Activated naive CD4-positive, alpha-beta T cell treated with Interleukin-2 at 50 U/mL for 16 hours (primary cell): ENCODE data around the gene HNRNPA3.
"Not testable (repeated sequence)": the region's sequence is repeated elsewhere in the genome, so short reads cannot be mapped to it uniquely, and the experiment has no call there.

ENCODE experiments used
- DNase-seq: peaks from one replicate; pipeline ENCODE4 v3.0.0-alpha.2; 2020

Gene HNRNPA3

GRCh38 chr2:177257471-177257870 is 44.9 kb downstream of the HNRNPA3 start:
- no peak for DNase-seq

GRCh38 chr2:177258059-177258458 is 45.5 kb downstream of the HNRNPA3 start:
- DNase-seq, result no peak

DNA sequence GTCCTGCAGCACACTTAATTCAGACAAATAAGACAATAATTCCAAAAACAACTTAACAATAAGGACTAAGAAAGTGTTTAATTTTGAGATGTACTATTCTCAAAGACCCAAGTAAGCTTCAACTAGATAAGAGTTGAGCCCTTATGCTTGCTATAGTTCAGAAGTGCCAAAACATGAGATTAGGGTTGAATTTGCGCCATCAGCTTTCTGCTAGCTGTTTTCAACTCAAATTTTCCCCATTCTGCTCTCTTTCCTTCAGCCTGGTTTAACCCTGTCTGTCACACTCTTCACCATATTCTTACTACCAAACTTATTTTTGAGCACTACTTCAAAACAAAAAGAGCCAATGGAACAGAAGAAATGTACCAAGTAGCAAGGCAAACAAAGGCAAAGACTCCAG is 47.8 kb downstream of the HNRNPA3 start:
- no peak for DNase-seq

DNA sequence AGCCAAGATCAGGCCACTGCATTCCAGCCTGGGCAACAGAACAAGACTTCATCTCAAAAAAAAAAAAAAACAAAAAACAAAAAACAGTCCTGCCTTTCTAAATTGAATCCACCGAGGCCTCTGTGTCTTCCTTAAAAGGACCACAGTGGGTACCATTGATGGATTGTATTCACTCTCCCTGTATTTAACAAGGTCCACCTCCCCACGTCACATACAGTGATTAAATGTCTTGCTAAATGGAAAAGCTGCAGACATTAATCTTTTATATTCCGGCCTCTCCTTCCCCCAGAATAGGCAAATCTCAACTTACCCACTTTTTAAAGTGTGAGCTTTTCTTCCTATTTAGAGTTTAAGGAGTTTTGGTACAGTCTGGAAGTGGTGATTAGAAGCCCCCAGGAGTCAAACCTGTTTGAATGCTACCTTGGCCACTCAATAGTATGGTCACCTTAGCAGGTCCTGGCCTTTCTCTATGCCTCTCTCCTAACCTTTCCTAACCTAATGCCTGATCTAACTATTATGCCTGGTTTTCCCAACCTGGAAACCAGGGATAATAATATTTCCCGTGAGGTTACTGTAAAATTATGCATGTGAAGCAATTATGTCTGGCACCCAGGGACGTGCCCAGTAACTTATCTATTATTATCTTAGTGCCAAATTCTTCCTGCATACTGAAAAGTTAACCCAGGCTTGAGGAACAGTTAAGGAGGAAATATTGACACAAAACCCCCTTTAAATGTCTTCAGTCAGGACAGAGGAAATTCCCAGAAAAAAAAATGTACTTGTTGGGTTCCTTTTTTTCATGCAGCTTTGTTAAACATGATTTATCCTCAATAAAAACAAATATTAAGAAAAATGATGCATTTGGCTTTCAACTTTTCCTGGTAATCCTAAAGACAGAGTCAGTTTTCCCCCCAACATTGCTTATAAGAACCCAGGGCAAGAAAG is 48.8 kb downstream of the HNRNPA3 start:
- DNase-seq, result no peak

DNA sequence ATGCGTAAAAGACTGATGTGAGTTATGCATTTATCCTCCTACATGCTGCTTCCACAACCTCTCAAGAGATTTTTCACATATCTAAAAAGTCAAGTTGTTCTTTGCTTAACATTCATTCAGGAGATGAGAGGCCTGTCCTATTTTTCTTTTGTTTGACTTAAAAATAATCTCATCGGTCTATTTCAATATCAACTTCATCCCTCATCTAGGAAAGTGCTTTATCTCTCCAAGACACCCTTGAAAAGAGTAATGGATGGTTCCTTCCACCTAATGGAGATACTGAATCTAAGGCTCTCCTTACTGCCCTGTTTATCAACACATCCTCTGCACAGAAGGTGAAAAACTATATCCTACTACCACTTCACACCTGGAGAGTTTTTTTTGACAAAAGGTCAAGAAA is 49.5 kb downstream of the HNRNPA3 start:
- no peak for DNase-seq

DNA sequence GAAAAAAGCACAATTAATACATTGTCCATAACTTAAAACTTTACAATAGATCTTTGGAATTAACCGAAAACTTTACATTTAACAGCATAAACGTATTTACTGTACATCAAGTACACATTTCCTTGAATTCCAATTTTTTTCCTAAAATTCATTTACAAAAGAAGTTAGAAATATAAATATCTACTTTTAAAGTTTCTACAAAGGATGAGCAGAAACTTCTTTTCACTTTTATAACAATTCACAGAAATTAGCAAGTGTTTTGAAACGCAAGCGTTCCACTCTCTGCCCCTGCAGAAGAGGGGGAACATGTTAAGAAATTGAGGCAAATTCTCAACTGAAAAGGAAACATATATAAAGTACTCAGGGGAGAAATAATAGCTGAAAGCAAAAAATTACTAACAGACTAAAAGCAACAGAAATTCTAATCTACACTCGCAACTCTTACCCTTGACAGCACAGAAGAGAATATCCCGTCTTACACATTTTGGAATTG is 50.4 kb downstream of the HNRNPA3 start:
- DNase-seq, result no peak

DNA sequence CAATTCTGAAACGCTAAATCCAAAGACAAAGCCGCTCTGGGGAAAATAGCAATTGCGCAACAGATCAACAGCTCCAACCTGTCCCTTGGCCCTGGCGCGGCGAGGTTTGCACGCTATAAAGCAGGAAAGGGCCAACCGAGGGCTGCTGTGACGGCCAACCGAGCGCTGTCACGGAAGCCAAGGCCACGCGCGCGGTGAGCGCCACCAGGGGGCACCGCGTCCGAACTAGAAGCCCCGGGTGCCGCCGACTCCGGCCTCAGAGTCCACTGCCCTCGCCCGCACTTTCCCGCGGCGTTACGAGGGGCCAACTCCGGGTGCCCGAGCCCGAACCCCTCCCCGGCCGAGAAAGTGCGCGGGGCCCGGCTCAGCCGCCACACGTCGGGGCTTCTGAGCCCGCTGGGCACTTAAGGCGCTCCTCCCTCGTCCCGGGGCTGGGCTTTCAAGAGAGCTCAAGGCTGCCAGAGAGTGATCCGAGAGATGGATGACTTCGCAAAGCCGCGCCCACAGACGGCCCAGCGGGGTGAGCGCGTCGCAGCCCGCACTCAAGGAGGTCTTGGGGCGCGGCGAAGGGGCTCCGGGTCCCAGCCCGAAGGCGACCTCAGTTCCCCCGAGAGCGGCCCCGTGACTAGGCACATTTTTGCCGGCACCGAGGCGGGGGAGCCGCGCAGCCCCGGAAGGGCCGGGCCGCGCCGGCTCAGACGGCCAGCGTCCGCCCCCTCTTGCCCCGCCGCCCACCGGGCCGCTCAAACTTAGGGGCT is 51.0 kb downstream of the HNRNPA3 start:
- DNase-seq, result peak; percentile 95

DNA sequence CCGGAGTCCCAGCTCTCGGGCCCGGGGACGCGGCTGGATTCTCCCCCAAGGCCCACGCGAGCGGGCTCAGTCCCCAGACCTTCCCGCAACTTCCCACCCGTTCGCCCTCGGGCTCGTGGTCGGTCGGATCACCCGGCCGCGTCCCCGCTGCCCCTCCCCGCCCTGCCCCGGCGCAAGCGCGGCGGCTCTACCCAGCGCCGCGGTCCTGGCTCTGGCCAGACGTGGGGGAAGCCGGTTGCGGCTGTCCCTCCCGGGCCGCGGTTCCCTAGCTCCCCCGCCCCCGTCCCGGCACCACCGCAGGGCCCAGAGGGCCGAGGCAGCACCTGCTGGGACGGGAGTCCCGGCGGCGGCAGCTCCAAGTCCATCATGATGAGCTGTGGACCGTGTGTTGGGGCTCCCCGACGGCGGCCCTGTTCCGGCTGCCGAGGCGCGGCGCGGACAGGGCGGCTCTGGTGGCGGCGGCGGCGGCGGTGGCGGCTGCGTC is 51.7 kb downstream of the HNRNPA3 start:
- DNase-seq, result no peak

DNA sequence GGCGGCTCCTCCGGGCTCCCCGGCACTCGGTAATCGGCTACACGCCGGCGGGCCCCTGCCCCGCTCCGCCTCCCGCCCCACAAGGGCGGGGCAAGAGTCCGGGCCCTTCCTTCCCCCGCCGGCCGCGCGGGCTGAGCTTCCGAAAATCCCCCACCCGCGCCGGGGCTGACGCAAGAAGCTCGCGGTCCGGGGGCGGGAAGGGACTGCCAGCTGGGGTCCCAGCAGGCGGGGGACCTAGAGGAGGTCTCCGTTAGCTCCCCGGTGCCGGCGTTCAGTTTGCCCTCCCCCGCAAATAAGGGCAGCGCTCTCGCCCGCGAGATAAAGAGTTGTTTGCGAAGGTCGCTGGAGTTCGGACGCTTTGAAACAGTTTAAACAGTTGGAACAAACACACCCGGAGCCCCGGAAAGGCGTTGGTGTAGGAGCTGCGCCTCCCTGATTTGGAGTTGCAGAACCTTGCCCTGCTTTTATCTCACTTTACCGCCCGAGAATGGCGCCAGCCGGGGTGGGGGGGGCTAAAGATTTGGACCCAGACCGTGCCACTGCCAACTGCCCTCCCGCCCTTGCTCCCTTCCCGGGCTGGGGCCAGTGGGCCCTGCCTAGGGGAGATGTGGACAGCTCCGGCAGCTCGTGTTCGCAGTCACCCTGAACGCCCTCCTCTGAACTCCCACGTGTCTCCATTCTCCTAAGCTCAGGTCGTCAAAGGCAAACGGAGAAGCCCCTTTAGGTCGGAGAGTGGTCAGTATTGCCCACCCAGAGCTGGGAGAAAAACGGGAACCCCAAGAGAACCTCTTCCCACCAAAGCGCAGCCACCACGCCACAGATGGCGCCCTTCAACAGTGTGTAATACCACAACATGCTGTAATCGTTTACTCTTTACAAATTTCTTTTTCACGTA is 52.3 kb downstream of the HNRNPA3 start, which contains the start of gene NFE2L2:
NFE2L2 (minus strand) TSS at position 35 of the 895 bp plus-strand sequence. CDS start 151 bp downstream, outside the sequence.
- peak; percentile 97 for DNase-seq

DNA sequence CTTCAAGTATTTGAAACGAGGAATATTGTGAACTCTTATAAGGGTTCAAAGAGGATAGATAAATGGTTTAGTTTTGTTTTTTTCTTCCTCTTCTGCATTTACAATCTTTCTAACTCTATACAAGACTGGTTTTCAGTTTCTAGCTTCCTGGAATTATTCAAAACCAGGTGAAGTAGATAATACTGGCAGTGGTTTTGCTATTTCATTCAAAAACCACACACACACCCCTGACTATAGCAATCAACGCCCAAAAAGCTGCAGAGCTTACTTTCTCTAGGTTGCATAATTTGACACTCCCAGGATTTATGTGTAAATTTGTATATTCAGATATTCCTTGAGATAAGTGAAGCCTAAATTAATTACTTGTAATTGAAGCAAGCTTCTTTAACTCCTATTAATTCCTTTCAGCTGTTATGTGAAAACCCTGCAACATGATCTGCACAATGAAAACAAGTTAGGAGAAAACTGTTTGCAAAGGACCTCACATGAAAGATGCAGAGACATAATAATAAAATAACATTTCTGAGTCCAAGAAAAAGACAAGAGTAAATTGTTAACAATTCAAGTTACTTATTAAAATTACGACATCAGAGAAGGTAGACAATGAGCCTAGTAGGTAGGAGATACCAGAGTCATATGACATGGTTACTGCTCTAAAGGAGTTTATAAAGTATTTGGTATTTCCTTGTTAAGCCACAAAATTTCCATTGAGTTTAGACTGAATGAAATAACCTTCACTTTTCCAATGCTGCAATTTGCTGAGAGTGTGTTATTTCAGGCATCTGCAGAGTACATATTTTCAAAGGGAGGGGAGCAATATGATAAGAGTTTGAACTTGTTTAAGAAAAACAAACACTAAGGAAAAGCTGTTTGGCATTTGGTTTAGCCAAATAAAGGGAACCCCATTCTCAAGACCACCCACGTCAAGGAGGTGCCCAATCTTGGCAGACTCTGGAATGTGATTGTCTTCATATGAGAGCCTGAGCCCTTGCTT is 53.5 kb downstream of the HNRNPA3 start:
- DNase-seq, result no peak

DNA sequence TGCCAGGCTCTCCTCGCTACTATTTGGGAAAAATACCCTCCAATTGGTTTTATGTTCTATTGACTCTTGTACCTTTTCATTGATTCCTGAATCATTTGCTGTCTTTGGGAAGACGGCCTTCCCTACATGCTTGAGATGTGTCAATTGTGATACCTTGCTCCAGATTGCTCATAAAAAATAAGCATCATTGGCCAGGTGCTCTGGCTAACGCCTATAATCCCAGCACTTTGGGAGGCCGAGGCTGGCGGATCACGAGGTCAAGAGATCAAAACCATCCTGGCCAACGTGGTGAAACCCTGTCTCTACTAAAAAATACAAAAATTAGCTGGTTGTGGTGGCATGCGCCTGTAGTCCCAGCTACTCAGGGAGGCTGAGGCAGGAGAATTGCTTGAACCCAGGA is 54.4 kb downstream of the HNRNPA3 start:
- DNase-seq, result not testable (repeated sequence)

DNA sequence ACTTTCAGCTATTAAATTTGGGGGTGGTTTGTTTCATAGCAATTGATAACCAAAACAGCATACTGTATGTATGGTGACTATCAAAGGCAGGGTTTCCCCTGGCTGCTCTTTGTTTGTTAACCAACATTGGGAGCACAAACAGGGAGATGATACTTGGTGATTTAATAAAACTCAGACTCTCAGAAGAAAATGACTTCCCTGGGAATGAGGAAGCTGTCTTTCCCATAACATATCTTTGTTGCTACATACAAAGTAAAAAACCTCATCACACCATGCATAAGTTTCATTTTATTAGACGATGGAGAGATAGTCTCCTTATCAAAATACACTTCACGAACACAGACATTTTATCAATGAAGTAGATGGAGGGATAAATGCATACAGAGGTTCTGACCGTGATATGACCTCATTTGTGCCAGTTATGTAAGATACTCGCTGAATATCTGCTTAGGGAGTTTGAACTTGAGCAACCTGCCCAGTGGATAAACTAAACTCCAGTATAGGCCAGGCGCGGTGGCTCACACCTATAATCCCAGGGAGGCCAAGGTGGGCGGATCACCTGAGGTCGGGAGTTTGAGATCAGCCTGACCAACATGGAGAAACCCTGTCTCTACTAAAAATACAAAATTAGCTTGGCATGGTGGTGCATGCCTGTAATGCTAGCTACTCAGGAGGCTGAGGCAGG is 55.7 kb downstream of the HNRNPA3 start:
- DNase-seq, result no peak

DNA sequence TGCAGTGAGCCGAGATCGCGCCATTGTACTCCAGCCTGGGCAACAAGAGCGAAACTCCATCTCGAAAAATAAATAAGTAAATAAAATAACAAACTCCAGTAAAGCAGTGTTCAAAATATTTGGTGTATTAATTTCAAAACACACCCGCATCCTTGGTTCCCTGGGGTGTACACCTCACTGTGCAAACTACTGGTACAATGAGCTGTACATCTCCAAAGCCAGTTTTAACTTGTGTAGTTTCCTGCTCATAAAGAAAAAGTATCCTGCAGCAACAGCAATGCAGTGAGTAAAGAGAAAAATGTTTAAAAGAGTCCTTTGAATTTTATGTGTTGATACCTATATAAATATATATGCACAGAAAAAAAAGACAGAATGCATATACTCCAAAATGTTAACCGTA is 56.3 kb downstream of the HNRNPA3 start:
- no peak for DNase-seq

DNA sequence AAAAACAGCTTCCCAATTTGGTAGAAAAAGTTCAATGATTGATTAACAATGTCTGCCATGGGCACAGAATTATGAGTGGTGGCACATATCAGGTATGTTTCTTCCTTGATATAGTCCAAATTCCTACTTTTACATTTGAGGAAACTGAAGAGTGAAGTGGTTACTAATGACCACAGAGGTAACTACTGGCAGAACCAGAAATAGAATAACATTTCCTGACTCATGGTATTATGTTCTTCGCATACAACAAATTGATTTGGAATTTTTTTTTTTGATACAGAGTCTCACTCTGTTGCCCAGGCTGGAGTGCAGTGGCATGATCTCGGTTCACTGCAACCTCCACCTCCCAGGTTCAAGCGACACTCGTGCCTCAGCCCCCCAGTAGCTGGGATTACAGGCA is 57.9 kb downstream of the HNRNPA3 start:
- no peak for DNase-seq

- no peak for DNase-seq
These were observed 59.5 kb downstream of the HNRNPA3 start for GRCh38 chr2:177271981-177272666.

- no peak for DNase-seq
These were observed 60.2 kb downstream of the HNRNPA3 start for GRCh38 chr2:177272765-177273164.

GRCh38 chr2:177273408-177273807 is 60.8 kb downstream of the HNRNPA3 start:
- DNase-seq, result no peak
